Stimulated activated naive CD8-positive, alpha-beta T cell treated with anti-CD3 and anti-CD28 coated beads, Interleukin-15, Interleukin-2, amounts not matched to agents 100 ng/mL and 50 ng/mL, for 24 hours (primary cell): ENCODE results near the gene CIAO3.
"Not testable (repeated sequence)": the region's sequence is repeated elsewhere in the genome, so short reads cannot be mapped to it uniquely, and the experiment has no call there.

ENCODE experiments used
- H3K27ac Mint-ChIP-seq: one replicate; pipeline ENCODE4 v1.8.0; 2021; ENCODE audit warnings: mild to moderate bottlenecking, mixed read lengths
- H3K27me3 Mint-ChIP-seq: one replicate; pipeline ENCODE4 v1.8.0; 2021; ENCODE audit warnings: mixed read lengths
- H3K36me3 Mint-ChIP-seq: one replicate; pipeline ENCODE4 v1.8.0; 2021; ENCODE audit warnings: low read depth, mixed read lengths
- H3K4me1 Mint-ChIP-seq: one replicate; pipeline ENCODE4 v1.8.0; 2021; ENCODE audit warnings: low read depth, mixed read lengths
- H3K4me3 Mint-ChIP-seq: one replicate; pipeline ENCODE4 v1.8.0; 2021; ENCODE audit warnings: mild to moderate bottlenecking, mixed read lengths
- H3K9me3 Mint-ChIP-seq: one replicate; pipeline ENCODE4 v1.8.0; 2021; ENCODE audit warnings: mixed read lengths

Gene CIAO3

GRCh38 chr16:718922-719321 lies 21.9 kb downstream of the CIAO3 start:
- Mint-ChIP-seq H3K36me3 (no peaks in the 10 kb centered on the region), H3K27ac (no peak overlapping the region), H3K27me3 (peaks cover 3% of the 10 kb centered on the region), H3K9me3 (no peaks in the 10 kb centered on the region), H3K4me1 (peaks cover 38% of the 10 kb centered on the region), H3K4me3 (peak overlapping the region; percentile 83)

- no peak overlapping the region for H3K27ac Mint-ChIP-seq
- no peak overlapping the region for H3K4me3 Mint-ChIP-seq
- H3K9me3 Mint-ChIP-seq = no peaks in the 10 kb centered on the region
- H3K36me3 Mint-ChIP-seq = no peaks in the 10 kb centered on the region
- peaks cover 7% of the 10 kb centered on the region for H3K27me3 Mint-ChIP-seq
- peaks cover 38% of the 10 kb centered on the region for H3K4me1 Mint-ChIP-seq
Measured at GRCh38 chr16:718389-718788, 22.4 kb downstream of the CIAO3 start.

- H3K27me3 Mint-ChIP-seq = peaks cover 10% of the 10 kb centered on the region
- no peak overlapping the region for H3K4me3 Mint-ChIP-seq
- H3K4me1 Mint-ChIP-seq = peaks cover 34% of the 10 kb centered on the region
- H3K9me3 Mint-ChIP-seq = no peaks in the 10 kb centered on the region
- H3K27ac Mint-ChIP-seq = no peak overlapping the region
- H3K36me3 Mint-ChIP-seq = no peaks in the 10 kb centered on the region
Measured at GRCh38 chr16:717450-718245, 23.1 kb downstream of the CIAO3 start.

GRCh38 chr16:716768-717325 lies 23.9 kb downstream of the CIAO3 start:
- peak overlapping the region; percentile 67 for H3K4me3 Mint-ChIP-seq
- no peaks in the 10 kb centered on the region for H3K36me3 Mint-ChIP-seq
- H3K27ac Mint-ChIP-seq = no peak overlapping the region
- peaks cover 27% of the 10 kb centered on the region for H3K4me1 Mint-ChIP-seq
- peaks cover 12% of the 10 kb centered on the region for H3K27me3 Mint-ChIP-seq
- no peaks in the 10 kb centered on the region for H3K9me3 Mint-ChIP-seq

- no peaks in the 10 kb centered on the region for H3K36me3 Mint-ChIP-seq
- H3K27ac Mint-ChIP-seq = no peak overlapping the region
- peaks cover 12% of the 10 kb centered on the region for H3K27me3 Mint-ChIP-seq
- peaks cover 27% of the 10 kb centered on the region for H3K4me1 Mint-ChIP-seq
- H3K4me3 Mint-ChIP-seq = peak overlapping the region; percentile 67
- H3K9me3 Mint-ChIP-seq = no peaks in the 10 kb centered on the region
Measured at GRCh38 chr16:716200-716568, 24.6 kb downstream of the CIAO3 start.

- peaks cover 12% of the 10 kb centered on the region for H3K27me3 Mint-ChIP-seq
- H3K9me3 Mint-ChIP-seq = no peaks in the 10 kb centered on the region
- H3K4me1 Mint-ChIP-seq = peaks cover 27% of the 10 kb centered on the region
- peak overlapping the region; percentile 67 for H3K4me3 Mint-ChIP-seq
- no peak overlapping the region for H3K27ac Mint-ChIP-seq
- no peaks in the 10 kb centered on the region for H3K36me3 Mint-ChIP-seq
Measured at GRCh38 chr16:715477-716199, 25.2 kb downstream of the CIAO3 start.

- Mint-ChIP-seq H3K27me3 (peaks cover 18% of the 10 kb centered on the region), H3K4me1 (peaks cover 20% of the 10 kb centered on the region), H3K4me3 (peak within 1 kb of the TSS; percentile 67), H3K27ac (no peak within 1 kb of the TSS), H3K36me3 (no peaks in the 10 kb centered on the region), H3K9me3 (no peaks in the 10 kb centered on the region)
Measured at GRCh38 chr16:714558-715476, 26.0 kb downstream of the CIAO3 start, which contains the start of gene METRN. Gene METRN, plus strand, starts transcription at chr16:715118. Its CDS starts 172 bp downstream, at chr16:715290.

GRCh38 chr16:714079-714478 lies 26.7 kb downstream of the CIAO3 start:
- Mint-ChIP-seq H3K36me3 (no peaks in the 10 kb centered on the region), H3K4me3 (no peak overlapping the region), H3K4me1 (peaks cover 12% of the 10 kb centered on the region), H3K27me3 (peaks cover 24% of the 10 kb centered on the region), H3K9me3 (no peaks in the 10 kb centered on the region), H3K27ac (no peak overlapping the region)

- not testable (repeated sequence) for H3K36me3 Mint-ChIP-seq, H3K4me1 Mint-ChIP-seq, H3K4me3 Mint-ChIP-seq, H3K27ac Mint-ChIP-seq, H3K9me3 Mint-ChIP-seq
- peaks cover 32% of the 10 kb centered on the region for H3K27me3 Mint-ChIP-seq
Measured at GRCh38 chr16:712740-713250, 28.0 kb downstream of the CIAO3 start.

- H3K4me3 Mint-ChIP-seq = no peak overlapping the region
- H3K36me3 Mint-ChIP-seq = no peaks in the 10 kb centered on the region
- no peaks in the 10 kb centered on the region for H3K9me3 Mint-ChIP-seq
- peaks cover 39% of the 10 kb centered on the region for H3K27me3 Mint-ChIP-seq
- H3K4me1 Mint-ChIP-seq = peaks cover 7% of the 10 kb centered on the region
- no peak overlapping the region for H3K27ac Mint-ChIP-seq
Measured at GRCh38 chr16:711548-712320, 29.1 kb downstream of the CIAO3 start.

- H3K9me3 Mint-ChIP-seq = no peaks in the 10 kb centered on the region
- H3K4me1 Mint-ChIP-seq = peaks cover 3% of the 10 kb centered on the region
- H3K4me3 Mint-ChIP-seq = no peak overlapping the region
- no peak overlapping the region for H3K27ac Mint-ChIP-seq
- no peaks in the 10 kb centered on the region for H3K36me3 Mint-ChIP-seq
- peaks cover 45% of the 10 kb centered on the region for H3K27me3 Mint-ChIP-seq
Measured at GRCh38 chr16:711084-711483, 29.7 kb downstream of the CIAO3 start.

- Mint-ChIP-seq H3K4me3 (no peak overlapping the region), H3K36me3 (no peaks in the 10 kb centered on the region), H3K27me3 (peaks cover 45% of the 10 kb centered on the region), H3K9me3 (no peaks in the 10 kb centered on the region), H3K4me1 (no peaks in the 10 kb centered on the region), H3K27ac (no peak overlapping the region)
Measured at GRCh38 chr16:710500-711075, 30.2 kb downstream of the CIAO3 start.

- Mint-ChIP-seq H3K27me3 (peaks cover 45% of the 10 kb centered on the region), H3K4me1 (no peaks in the 10 kb centered on the region), H3K36me3 (no peaks in the 10 kb centered on the region), H3K4me3 (no peak overlapping the region), H3K9me3 (no peaks in the 10 kb centered on the region), H3K27ac (no peak overlapping the region)
Measured at GRCh38 chr16:709566-710499, 31.0 kb downstream of the CIAO3 start.
